SK-N-SH treated with all-trans-retinoic acid at 6 μM for 48 hours (cell line): ENCODE data around the gene GATM.

Source experiments
- ATAC-seq: fragments of 200-7000 bp; cut with Tn5 transposase; 3 replicates; pipeline ENCODE4 v1.9.1; 2020; ENCODE audit warnings: mild to moderate bottlenecking, moderate library complexity
- ARNTL ChIP-seq: fragments of 450-650 bp; formaldehyde crosslinking; IDR thresholded peaks from 2 replicates; pipeline ENCODE4 v1.5.0; 2020; ENCODE audit warnings: low read depth, mild to moderate bottlenecking, moderate library complexity, borderline replicate concordance
- BACH2 ChIP-seq: fragments of 250-450 bp; sonication (Bioruptor Pico); IDR thresholded peaks from 2 replicates; pipeline ENCODE4 v1.9.0; 2021; ENCODE audit warnings: mild to moderate bottlenecking, borderline replicate concordance
- CREB5 ChIP-seq: fragments of 250-450 bp; sonication (Bioruptor Pico); IDR thresholded peaks from 2 replicates; pipeline ENCODE4 v1.5.1; 2020; ENCODE audit warnings: low read depth, mild to moderate bottlenecking, moderate library complexity
- CSDC2 ChIP-seq: fragments of 250-450 bp; sonication (Bioruptor Pico); IDR thresholded peaks from 2 replicates; pipeline ENCODE4 v1.5.0; 2020; ENCODE audit warnings: mild to moderate bottlenecking, moderate library complexity
- CSRNP3 ChIP-seq: fragments of 250-450 bp; sonication (Bioruptor Pico); IDR thresholded peaks from 2 replicates; pipeline ENCODE4 v1.5.1; 2021; ENCODE audit warnings: mild to moderate bottlenecking, moderate library complexity
- GLIS3 ChIP-seq: fragments of 250-450 bp; sonication (Bioruptor Pico); IDR thresholded peaks from 2 replicates; pipeline ENCODE4 v1.5.0; 2020; ENCODE audit warnings: mild to moderate bottlenecking, moderate library complexity
- ISL1 ChIP-seq: fragments of 250-450 bp; sonication (Bioruptor Pico); IDR thresholded peaks from 2 replicates; pipeline ENCODE4 v2.1.2; 2022; ENCODE audit warnings: mild to moderate bottlenecking, moderate library complexity
- OSR1 ChIP-seq: fragments of 250-450 bp; sonication (Bioruptor Pico); IDR thresholded peaks from 2 replicates; pipeline ENCODE4 v1.8.0; 2022; ENCODE audit warnings: moderate library complexity, mild to moderate bottlenecking, inconsistent platforms
- PATZ1 ChIP-seq: fragments of 250-450 bp; sonication (Bioruptor Pico); IDR thresholded peaks from 2 replicates; pipeline ENCODE4 v1.8.0; 2020; ENCODE audit warnings: mild to moderate bottlenecking, moderate library complexity, borderline replicate concordance
- PPARA ChIP-seq: fragments of 250-450 bp; sonication (Bioruptor Pico); IDR thresholded peaks from 2 replicates; pipeline ENCODE4 v1.5.0; 2020; ENCODE audit warnings: mild to moderate bottlenecking, borderline replicate concordance
- RARB ChIP-seq: fragments of 250-450 bp; sonication (Bioruptor Pico); IDR thresholded peaks from 2 replicates; pipeline ENCODE4 v1.8.0; 2021; ENCODE audit warnings: mild to moderate bottlenecking, moderate library complexity
- SNAI2 ChIP-seq: fragments of 250-450 bp; sonication (Bioruptor Pico); IDR thresholded peaks from 2 replicates; pipeline ENCODE4 v1.5.0; 2020; ENCODE audit warnings: mild to moderate bottlenecking, moderate library complexity
- ZC3H10 ChIP-seq: fragments of 250-450 bp; sonication (Bioruptor Pico); IDR thresholded peaks from 2 replicates; pipeline ENCODE4 v1.5.1; 2021; ENCODE audit warnings: mild to moderate bottlenecking, moderate library complexity
- ZFP30 ChIP-seq: fragments of 450-650 bp; formaldehyde crosslinking; IDR thresholded peaks from 2 replicates; pipeline ENCODE4 v1.5.0; 2022; ENCODE audit warnings: mild to moderate bottlenecking, moderate library complexity
- ZNF565 ChIP-seq: fragments of 450-650 bp; formaldehyde crosslinking; conservative IDR thresholded peaks from 2 replicates; pipeline ENCODE4 v1.5.0; 2020; ENCODE audit warnings: low read depth, mild to moderate bottlenecking, moderate library complexity
- ZNF70 ChIP-seq: fragments of 450-650 bp; formaldehyde crosslinking; IDR thresholded peaks from 2 replicates; pipeline ENCODE4 v1.5.0; 2020; ENCODE audit warnings: mild to moderate bottlenecking, moderate library complexity
- ZNF8 ChIP-seq: fragments of 450-650 bp; formaldehyde crosslinking; IDR thresholded peaks from 2 replicates; pipeline ENCODE4 v1.5.0; 2020; ENCODE audit warnings: mild to moderate bottlenecking, moderate library complexity
- TF ChIP-seq, protein P1 (sequence below): fragments of 250-450 bp; sonication (Bioruptor Pico); IDR thresholded peaks from 2 replicates; pipeline ENCODE4 v1.5.0; 2020; ENCODE audit warnings: mild to moderate bottlenecking, moderate library complexity

Gene GATM, protein sequence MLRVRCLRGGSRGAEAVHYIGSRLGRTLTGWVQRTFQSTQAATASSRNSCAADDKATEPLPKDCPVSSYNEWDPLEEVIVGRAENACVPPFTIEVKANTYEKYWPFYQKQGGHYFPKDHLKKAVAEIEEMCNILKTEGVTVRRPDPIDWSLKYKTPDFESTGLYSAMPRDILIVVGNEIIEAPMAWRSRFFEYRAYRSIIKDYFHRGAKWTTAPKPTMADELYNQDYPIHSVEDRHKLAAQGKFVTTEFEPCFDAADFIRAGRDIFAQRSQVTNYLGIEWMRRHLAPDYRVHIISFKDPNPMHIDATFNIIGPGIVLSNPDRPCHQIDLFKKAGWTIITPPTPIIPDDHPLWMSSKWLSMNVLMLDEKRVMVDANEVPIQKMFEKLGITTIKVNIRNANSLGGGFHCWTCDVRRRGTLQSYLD

GRCh38 chr15:45378149-45378912 lies at the start of gene GATM:
Gene GATM, minus strand, starts transcription at chr15:45378544. Its CDS starts 91 bp downstream, at chr15:45378453.
- no peak for TF ChIP-seq CSDC2
- no peak for TF ChIP-seq ARNTL (CRISPR knock-in tag)
- no peak for TF ChIP-seq RARB (CRISPR knock-in tag)
- TF ChIP-seq GLIS3 (CRISPR knock-in tag) = no peak
- TF ChIP-seq CSRNP3 (CRISPR knock-in tag) = no peak
- no peak for TF ChIP-seq CREB5 (CRISPR knock-in tag)
- no peak for TF ChIP-seq ZFP30 (CRISPR knock-in tag)
- TF ChIP-seq PPARA (CRISPR knock-in tag) = no peak
- no peak for TF ChIP-seq ZNF70 (CRISPR knock-in tag)
- TF ChIP-seq ZNF8 = no peak
- TF ChIP-seq PATZ1 (CRISPR knock-in tag) = no peak
- TF ChIP-seq OSR1 (CRISPR knock-in tag) = no peak
- no peak for TF ChIP-seq ZNF565
- no peak for TF ChIP-seq ISL1 (CRISPR knock-in tag)
- TF ChIP-seq ZC3H10 (CRISPR knock-in tag) = no peak
- no peak for TF ChIP-seq SNAI2 (CRISPR knock-in tag)
- no peak for TF ChIP-seq BACH2 (CRISPR knock-in tag)
- TF ChIP-seq, all 23 proteins: peak for 0
- peak; percentile 100 for ATAC-seq

DNA sequence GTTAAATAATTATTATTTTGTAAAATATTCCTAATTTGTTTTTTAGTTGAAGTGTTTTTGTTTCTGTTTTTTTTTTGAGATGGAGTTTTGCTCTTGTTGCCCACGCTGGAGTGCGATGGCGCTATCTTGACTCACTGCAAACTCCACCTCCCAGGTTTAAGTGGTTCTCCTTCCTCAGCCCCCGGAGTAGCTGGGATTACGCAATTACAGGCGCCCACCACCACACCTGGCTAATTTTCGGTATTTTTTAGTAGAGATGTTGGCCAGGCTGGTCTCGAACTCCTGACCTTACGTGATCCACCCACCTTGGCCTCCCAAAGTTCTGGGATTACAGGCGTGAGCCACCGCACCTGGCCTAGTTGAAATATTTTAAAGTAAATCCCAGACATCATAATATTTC lies 48.7 kb upstream of the GATM start:
- ATAC-seq = no peak
- no peak for TF ChIP-seq CREB5 (CRISPR knock-in tag)
- TF ChIP-seq, protein P1, sequence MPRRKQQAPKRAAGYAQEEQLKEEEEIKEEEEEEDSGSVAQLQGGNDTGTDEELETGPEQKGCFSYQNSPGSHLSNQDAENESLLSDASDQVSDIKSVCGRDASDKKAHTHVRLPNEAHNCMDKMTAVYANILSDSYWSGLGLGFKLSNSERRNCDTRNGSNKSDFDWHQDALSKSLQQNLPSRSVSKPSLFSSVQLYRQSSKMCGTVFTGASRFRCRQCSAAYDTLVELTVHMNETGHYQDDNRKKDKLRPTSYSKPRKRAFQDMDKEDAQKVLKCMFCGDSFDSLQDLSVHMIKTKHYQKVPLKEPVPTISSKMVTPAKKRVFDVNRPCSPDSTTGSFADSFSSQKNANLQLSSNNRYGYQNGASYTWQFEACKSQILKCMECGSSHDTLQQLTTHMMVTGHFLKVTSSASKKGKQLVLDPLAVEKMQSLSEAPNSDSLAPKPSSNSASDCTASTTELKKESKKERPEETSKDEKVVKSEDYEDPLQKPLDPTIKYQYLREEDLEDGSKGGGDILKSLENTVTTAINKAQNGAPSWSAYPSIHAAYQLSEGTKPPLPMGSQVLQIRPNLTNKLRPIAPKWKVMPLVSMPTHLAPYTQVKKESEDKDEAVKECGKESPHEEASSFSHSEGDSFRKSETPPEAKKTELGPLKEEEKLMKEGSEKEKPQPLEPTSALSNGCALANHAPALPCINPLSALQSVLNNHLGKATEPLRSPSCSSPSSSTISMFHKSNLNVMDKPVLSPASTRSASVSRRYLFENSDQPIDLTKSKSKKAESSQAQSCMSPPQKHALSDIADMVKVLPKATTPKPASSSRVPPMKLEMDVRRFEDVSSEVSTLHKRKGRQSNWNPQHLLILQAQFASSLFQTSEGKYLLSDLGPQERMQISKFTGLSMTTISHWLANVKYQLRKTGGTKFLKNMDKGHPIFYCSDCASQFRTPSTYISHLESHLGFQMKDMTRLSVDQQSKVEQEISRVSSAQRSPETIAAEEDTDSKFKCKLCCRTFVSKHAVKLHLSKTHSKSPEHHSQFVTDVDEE (CRISPR knock-in tag) = no peak
- TF ChIP-seq ARNTL (CRISPR knock-in tag) = no peak
- TF ChIP-seq BACH2 (CRISPR knock-in tag) = no peak

- TF ChIP-seq ZFP30 (CRISPR knock-in tag) (no peak), RARB (CRISPR knock-in tag) (no peak), GLIS3 (CRISPR knock-in tag) (no peak)
- ATAC-seq = peak; percentile 71; the same call in 2 of the 3 replicates
Measured at GRCh38 chr15:45425135-45425534, 46.8 kb upstream of the GATM start.
